KMS-11 (cell line): ENCODE data around the gene CMTM2.

ENCODE experiments used
- H2AFZ ChIP-seq: fragments of 200-600 bp; sonication (generic); 2 replicates; pipeline ENCODE4 v1.6.1; 2016; ENCODE audit warnings: antibody characterized with exemption, mixed run types, low read depth
- H3K27ac ChIP-seq: fragments of 200-600 bp; sonication (generic); 2 replicates; pipeline ENCODE4 v1.6.1; 2016; ENCODE audit warnings: mild to moderate bottlenecking, mixed run types
- H3K27me3 ChIP-seq: fragments of 200-600 bp; sonication (generic); 2 replicates; pipeline ENCODE4 v1.6.1; 2017; ENCODE audit warnings: mild to moderate bottlenecking, low read depth, mixed run types, moderate library complexity; ENCODE audit not compliant: insufficient read depth
- H3K36me3 ChIP-seq: fragments of 200-600 bp; sonication (generic); 2 replicates; pipeline ENCODE4 v1.6.1; 2017; ENCODE audit warnings: mild to moderate bottlenecking, mixed run types; ENCODE audit not compliant: insufficient read depth
- H3K4me1 ChIP-seq: fragments of 200-600 bp; sonication (generic); 2 replicates; pipeline ENCODE4 v1.6.1; 2016; ENCODE audit warnings: mild to moderate bottlenecking, low read depth, mixed run types; ENCODE audit not compliant: poor library complexity, severe bottlenecking
- H3K4me2 ChIP-seq: fragments of 200-600 bp; sonication (generic); 2 replicates; pipeline ENCODE4 v1.7.0; 2016; ENCODE audit warnings: mild to moderate bottlenecking, mixed run types
- H3K4me3 ChIP-seq: fragments of 200-600 bp; sonication (generic); IDR thresholded peaks from 2 replicates; pipeline ENCODE4 v1.6.1; 2017; ENCODE audit warnings: low read depth, low read length, mixed read lengths; ENCODE audit not compliant: insufficient read depth
- H3K79me2 ChIP-seq: fragments of 200-600 bp; sonication (generic); 2 replicates; pipeline ENCODE4 v1.6.1; 2016; ENCODE audit warnings: low read depth, mixed run types; ENCODE audit not compliant: insufficient read depth
- H3K9ac ChIP-seq: fragments of 200-600 bp; sonication (generic); 2 replicates; pipeline ENCODE4 v1.6.1; 2016; ENCODE audit warnings: mild to moderate bottlenecking, mixed run types
- H4K20me1 ChIP-seq: fragments of 200-600 bp; sonication (generic); 2 replicates; pipeline ENCODE4 v1.6.1; 2016; ENCODE audit warnings: mild to moderate bottlenecking, mixed run types; ENCODE audit not compliant: insufficient read depth
- TF ChIP-seq, protein P1 (sequence below): fragments of 200-600 bp; sonication (generic); conservative IDR thresholded peaks from 2 replicates; pipeline ENCODE4 v1.6.1; 2017; ENCODE audit warnings: low read depth, mild to moderate bottlenecking, antibody characterized with exemption, low read length, moderate library complexity, mixed read lengths

The CMTM2 gene

DNA sequence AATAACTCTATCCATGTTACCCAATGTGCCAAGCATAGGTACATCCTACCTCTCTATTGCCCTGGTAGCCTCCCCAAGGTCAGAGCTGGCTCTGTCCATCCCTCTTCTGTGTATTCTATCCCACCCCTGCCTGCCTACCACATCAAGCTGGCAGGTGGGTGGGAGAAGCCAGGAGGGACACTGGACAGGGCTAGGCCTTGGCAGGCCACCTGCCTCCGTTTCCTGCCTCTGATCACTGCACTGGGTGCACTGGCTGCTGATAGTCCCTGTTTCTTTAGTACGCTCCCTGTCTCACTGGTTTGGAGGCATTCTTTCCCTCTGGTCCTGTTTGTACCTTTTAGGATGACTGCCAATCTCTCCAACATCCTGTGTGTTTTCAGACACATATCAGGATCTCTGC is 42.0 kb upstream of the CMTM2 start:
- H3K4me1 ChIP-seq = peaks cover 26% of the 10 kb centered on the region
- H4K20me1 ChIP-seq = no peaks in the 10 kb centered on the region
- TF ChIP-seq, protein P1, sequence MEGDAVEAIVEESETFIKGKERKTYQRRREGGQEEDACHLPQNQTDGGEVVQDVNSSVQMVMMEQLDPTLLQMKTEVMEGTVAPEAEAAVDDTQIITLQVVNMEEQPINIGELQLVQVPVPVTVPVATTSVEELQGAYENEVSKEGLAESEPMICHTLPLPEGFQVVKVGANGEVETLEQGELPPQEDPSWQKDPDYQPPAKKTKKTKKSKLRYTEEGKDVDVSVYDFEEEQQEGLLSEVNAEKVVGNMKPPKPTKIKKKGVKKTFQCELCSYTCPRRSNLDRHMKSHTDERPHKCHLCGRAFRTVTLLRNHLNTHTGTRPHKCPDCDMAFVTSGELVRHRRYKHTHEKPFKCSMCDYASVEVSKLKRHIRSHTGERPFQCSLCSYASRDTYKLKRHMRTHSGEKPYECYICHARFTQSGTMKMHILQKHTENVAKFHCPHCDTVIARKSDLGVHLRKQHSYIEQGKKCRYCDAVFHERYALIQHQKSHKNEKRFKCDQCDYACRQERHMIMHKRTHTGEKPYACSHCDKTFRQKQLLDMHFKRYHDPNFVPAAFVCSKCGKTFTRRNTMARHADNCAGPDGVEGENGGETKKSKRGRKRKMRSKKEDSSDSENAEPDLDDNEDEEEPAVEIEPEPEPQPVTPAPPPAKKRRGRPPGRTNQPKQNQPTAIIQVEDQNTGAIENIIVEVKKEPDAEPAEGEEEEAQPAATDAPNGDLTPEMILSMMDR = no peak
- no peaks in the 10 kb centered on the region for H3K79me2 ChIP-seq
- H3K4me2 ChIP-seq = no peak overlapping the region
- H3K9ac ChIP-seq = no peak overlapping the region
- H3K36me3 ChIP-seq = no peaks in the 10 kb centered on the region
- H3K4me3 ChIP-seq = no peak overlapping the region
- H2AFZ ChIP-seq = no peak overlapping the region
- no peaks in the 10 kb centered on the region for H3K27me3 ChIP-seq
- no peak overlapping the region for H3K27ac ChIP-seq

DNA sequence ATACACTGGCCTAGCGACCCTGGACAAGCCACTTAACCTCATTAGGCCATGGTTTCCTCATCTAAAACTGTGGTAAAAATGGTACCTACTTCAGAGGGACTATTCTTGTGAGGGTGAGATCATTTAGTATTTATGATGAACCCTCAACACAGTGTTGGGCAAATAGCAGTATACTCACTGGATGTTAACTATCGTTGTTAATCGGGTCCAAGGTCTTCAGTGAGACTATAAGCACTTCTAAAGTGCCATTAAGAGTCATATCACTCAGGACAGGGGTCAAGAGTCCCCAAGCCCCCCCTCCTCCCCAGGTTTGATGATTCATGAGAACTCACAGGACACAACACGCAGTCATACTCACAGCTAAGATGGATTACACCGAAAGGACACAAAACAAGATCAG is 40.4 kb upstream of the CMTM2 start:
- no peak overlapping the region for H2AFZ ChIP-seq
- H3K36me3 ChIP-seq = no peaks in the 10 kb centered on the region
- TF ChIP-seq, protein P1 = no peak
- H3K9ac ChIP-seq = no peak overlapping the region; the same call in 1 of the 2 replicates
- H3K27ac ChIP-seq = no peak overlapping the region
- H4K20me1 ChIP-seq = no peaks in the 10 kb centered on the region
- H3K27me3 ChIP-seq = no peaks in the 10 kb centered on the region
- H3K4me3 ChIP-seq = no peak overlapping the region
- no peak overlapping the region for H3K4me2 ChIP-seq
- peaks cover 29% of the 10 kb centered on the region for H3K4me1 ChIP-seq
- no peaks in the 10 kb centered on the region for H3K79me2 ChIP-seq

DNA sequence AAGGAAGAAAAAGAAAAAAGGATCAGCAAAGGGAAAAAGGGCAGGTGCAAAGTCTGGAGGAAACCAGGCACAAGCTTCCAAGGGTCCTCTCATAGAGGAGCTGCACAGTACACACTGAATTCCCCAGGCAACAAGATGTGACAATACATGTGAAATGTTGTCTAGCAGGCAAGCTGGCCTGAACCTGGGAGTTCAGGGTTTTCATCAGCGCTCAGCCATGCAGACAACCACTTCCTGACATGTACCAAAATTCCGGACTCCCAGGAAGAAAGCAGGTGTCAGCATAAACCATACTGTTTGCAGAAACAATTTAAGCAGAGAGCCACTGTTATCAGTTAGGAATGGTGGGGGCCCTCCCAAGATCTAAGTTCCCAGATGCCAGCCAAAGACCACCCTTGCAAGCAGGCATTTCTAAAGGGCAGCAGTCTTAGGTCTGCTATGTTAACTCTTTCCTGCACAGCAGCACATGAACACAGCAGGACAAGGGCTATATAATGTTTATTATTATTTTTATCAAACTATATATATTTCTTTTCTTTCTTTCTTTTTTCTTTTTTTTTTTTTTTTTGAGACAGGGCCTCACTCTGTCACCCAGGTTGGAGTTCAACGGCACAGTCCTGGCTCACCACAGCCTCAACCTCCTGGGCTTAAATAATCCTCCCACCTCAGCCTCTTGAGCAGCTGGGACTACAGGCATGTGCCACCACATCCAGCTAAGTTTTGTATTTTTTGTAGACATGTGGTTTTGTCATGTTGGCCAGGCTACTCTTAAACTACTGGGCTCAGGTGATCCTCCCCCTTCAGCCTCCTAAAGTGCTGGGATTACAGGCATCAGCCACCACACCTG is 39.4 kb upstream of the CMTM2 start:
- peak overlapping the region; percentile 58 for H3K4me2 ChIP-seq
- H4K20me1 ChIP-seq = no peaks in the 10 kb centered on the region
- H3K79me2 ChIP-seq = no peaks in the 10 kb centered on the region
- H3K4me1 ChIP-seq = peaks cover 29% of the 10 kb centered on the region
- TF ChIP-seq, protein P1 = no peak
- H3K4me3 ChIP-seq = no peak overlapping the region
- no peak overlapping the region; the same call in 1 of the 2 replicates for H3K9ac ChIP-seq
- H3K27ac ChIP-seq = peak overlapping the region; percentile 43; the same call in 1 of the 2 replicates
- H3K36me3 ChIP-seq = no peaks in the 10 kb centered on the region
- no peaks in the 10 kb centered on the region for H3K27me3 ChIP-seq
- H2AFZ ChIP-seq = peak overlapping the region; percentile 12; the same call in 1 of the 2 replicates

DNA sequence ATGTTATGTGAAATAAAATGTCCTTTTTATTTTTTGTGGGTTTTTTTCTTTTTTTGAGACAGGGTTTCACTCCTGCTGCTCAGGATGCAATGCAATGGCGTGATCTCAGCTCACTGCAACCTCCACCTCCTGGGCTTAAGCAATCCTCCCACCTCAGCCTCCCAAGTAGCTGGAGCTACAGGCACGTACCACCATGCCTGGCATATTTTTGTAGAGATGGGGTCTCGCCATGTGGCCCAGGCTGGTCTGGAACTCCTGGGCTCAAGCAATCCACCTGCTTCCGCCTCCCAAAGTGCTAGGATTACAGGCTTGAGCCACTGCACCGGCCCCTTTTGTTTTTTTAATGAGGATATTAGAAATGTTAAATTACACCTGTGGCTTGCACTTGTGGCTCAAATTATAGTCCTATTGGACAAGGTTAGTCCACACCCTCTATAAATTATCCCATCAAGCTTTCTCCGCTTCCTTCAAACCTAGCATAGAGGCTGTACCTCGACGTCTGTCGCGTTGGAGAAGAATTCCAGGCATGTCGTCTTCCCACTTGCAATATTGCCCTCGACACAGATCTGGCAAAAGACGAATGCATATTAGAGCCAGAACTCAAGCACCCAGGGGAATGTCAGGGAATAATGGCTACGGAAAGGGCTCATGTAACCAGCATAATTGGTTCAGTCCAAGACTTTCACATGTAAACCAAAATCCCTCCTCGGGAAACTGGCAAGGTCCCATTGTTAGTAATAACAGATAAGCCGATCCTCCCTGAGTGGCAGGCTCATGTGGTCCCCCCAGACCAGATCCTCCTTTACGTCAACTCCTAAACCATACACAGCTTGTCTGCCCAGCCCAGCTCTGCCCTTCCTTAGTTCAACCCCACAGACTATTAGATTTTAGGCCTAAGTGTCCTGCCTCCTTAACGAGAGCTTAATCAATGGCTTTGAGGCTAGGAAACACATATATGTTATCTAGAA is 37.6 kb upstream of the CMTM2 start:
- Histone ChIP-seq H3K79me2 (no peaks in the 10 kb centered on the region), H4K20me1 (no peaks in the 10 kb centered on the region), H3K27me3 (no peaks in the 10 kb centered on the region), H3K4me1 (peaks cover 29% of the 10 kb centered on the region), H3K9ac (no peak overlapping the region), H3K36me3 (no peaks in the 10 kb centered on the region), H2AFZ (no peak overlapping the region), H3K4me2 (no peak overlapping the region), H3K4me3 (no peak overlapping the region), H3K27ac (no peak overlapping the region)
- TF ChIP-seq, protein P1 = no peak
